Hepatocyte (in vitro differentiated cells): ENCODE data around the gene NEAT1. TPM values are rescaled to one million over a fixed set of nuclear protein-coding genes. Genes with fewer than 3 reads are reported as not detected.

Experiments
- DNase-seq: peaks from one replicate; pipeline ENCODE4 v3.0.0-alpha.2; 2016; ENCODE audit warnings: low spot score
- H2AFZ ChIP-seq: fragments of 200-600 bp; sonication (generic); 2 replicates; pipeline ENCODE4 v1.6.0; 2016; ENCODE audit warnings: antibody characterized with exemption, mild to moderate bottlenecking
- H3K27ac ChIP-seq: fragments of 200-600 bp; sonication (generic); 2 replicates; pipeline ENCODE4 v1.5.1; 2016; ENCODE audit warnings: mild to moderate bottlenecking
- H3K27me3 ChIP-seq: fragments of 200-600 bp; sonication (generic); 2 replicates; pipeline ENCODE4 v1.6.1; 2016
- H3K36me3 ChIP-seq: fragments of 200-600 bp; sonication (generic); replicated peaks from 2 replicates; pipeline ENCODE4 v1.5.1; 2016; ENCODE audit warnings: low read depth; ENCODE audit not compliant: insufficient read depth
- H3K4me1 ChIP-seq: fragments of 200-600 bp; sonication (generic); 2 replicates; pipeline ENCODE4 v1.5.1; 2016; ENCODE audit warnings: mild to moderate bottlenecking, moderate library complexity; ENCODE audit not compliant: insufficient read depth
- H3K4me2 ChIP-seq: fragments of 200-600 bp; sonication (generic); 2 replicates; pipeline ENCODE4 v1.6.0; 2016
- H3K4me3 ChIP-seq: fragments of 200-600 bp; sonication (generic); 2 replicates; pipeline ENCODE4 v1.5.1; 2016; ENCODE audit warnings: mild to moderate bottlenecking
- H3K79me2 ChIP-seq: fragments of 200-600 bp; sonication (generic); 2 replicates; pipeline ENCODE4 v1.6.0; 2017; ENCODE audit warnings: mild to moderate bottlenecking
- H3K9me2 ChIP-seq: fragments of 200-600 bp; sonication (generic); replicated peaks from 2 replicates; pipeline ENCODE4 v1.6.0; 2017; ENCODE audit warnings: mild to moderate bottlenecking; ENCODE audit not compliant: insufficient read depth
- H3K9me3 ChIP-seq: fragments of 200-600 bp; sonication (generic); 2 replicates; pipeline ENCODE4 v1.5.1; 2016; ENCODE audit warnings: low read depth, mild to moderate bottlenecking
- H4K20me1 ChIP-seq: fragments of 200-600 bp; sonication (generic); 2 replicates; pipeline ENCODE4 v1.6.0; 2016; ENCODE audit warnings: mild to moderate bottlenecking; ENCODE audit not compliant: insufficient read depth, poor library complexity, severe bottlenecking
- CTCF ChIP-seq: fragments of 200-600 bp; sonication (generic); IDR thresholded peaks from 2 replicates; pipeline ENCODE4 v1.5.1; 2016; ENCODE audit warnings: antibody characterized with exemption, mild to moderate bottlenecking; ENCODE audit not compliant: poor library complexity
- EZH2 ChIP-seq: fragments of 200-600 bp; sonication (generic); IDR thresholded peaks from 2 replicates; pipeline ENCODE4 v1.6.1; 2016; ENCODE audit warnings: antibody characterized with exemption, mild to moderate bottlenecking, borderline replicate concordance
- EZH2phosphoT487 ChIP-seq: fragments of 200-600 bp; sonication (generic); IDR thresholded peaks from one replicate; pipeline ENCODE4 v1.6.1; 2018; ENCODE audit warnings: antibody characterized with exemption, mild to moderate bottlenecking, low read depth, moderate library complexity; ENCODE audit not compliant: unreplicated experiment, severe bottlenecking
- WGBS: methylation state at CpG from one replicate; pipeline ENCODE4 v1.1.6; 2016; ENCODE audit warnings: low lambda C conversion rate; ENCODE audit errors: missing lambda C conversion rate; 5-methylcytosine and 5-hydroxymethylcytosine counted together
- polyA plus RNA-seq: library from polyadenylated mRNA; unstranded; fragments of >200 nt; fragmentation: Nextera tagmentation; extraction: Ambion mirVana; gene quantifications from 2 replicates; pipeline ENCODE4 v1.2.1, GENCODE V29; 2016
- total RNA-seq: library from RNA; depleted of rRNA; stranded (reverse); fragments of >200 nt; gene quantifications from 2 replicates; pipeline ENCODE4 v1.2.3, GENCODE V29; 2014

The NEAT1 gene
- total and polyA plus RNA-seq, 2 experiments from 2014 or later: 130 to 168 TPM

GRCh38 chr11:65378208-65378927 is 44.2 kb upstream of the NEAT1 start:
- Histone ChIP-seq H3K36me3 (no peaks in the 10 kb centered on the region), H2AFZ (no peak overlapping the region), H3K27me3 (no peaks in the 10 kb centered on the region), H3K4me1 (peaks cover 43% of the 10 kb centered on the region), H3K9me3 (no peaks in the 10 kb centered on the region), H3K79me2 (peaks cover 3% of the 10 kb centered on the region), H3K4me2 (peak overlapping the region; percentile 7), H3K27ac (peak overlapping the region; percentile 5), H4K20me1 (no peaks in the 10 kb centered on the region), H3K9me2 (no peaks in the 10 kb centered on the region), H3K4me3 (no peak overlapping the region)
- TF ChIP-seq EZH2phosphoT487: no peak
- TF ChIP-seq EZH2: no peak
- no peak for TF ChIP-seq CTCF
- WGBS: 73% methylated on average over 19 of the region's 19 CpGs
- peak; percentile 45 for DNase-seq

- no peak overlapping the region for H3K4me3 ChIP-seq
- H3K9me2 ChIP-seq: no peaks in the 10 kb centered on the region
- H3K79me2 ChIP-seq: peaks cover 3% of the 10 kb centered on the region
- peak overlapping the region; percentile 7 for H3K4me2 ChIP-seq
- WGBS: 93% methylated on average over 14 of the region's 14 CpGs
- no peaks in the 10 kb centered on the region for H3K9me3 ChIP-seq
- H3K27ac ChIP-seq: peak overlapping the region; percentile 5
- H3K27me3 ChIP-seq: no peaks in the 10 kb centered on the region
- TF ChIP-seq CTCF (no peak), EZH2 (no peak), EZH2phosphoT487 (no peak)
- H2AFZ ChIP-seq: no peak overlapping the region
- DNase-seq: no peak
- peaks cover 50% of the 10 kb centered on the region for H3K4me1 ChIP-seq
- H4K20me1 ChIP-seq: no peaks in the 10 kb centered on the region
- no peaks in the 10 kb centered on the region for H3K36me3 ChIP-seq
Observed at GRCh38 chr11:65378928-65379638, 43.5 kb upstream of the NEAT1 start.

GRCh38 chr11:65379698-65380459 is 42.7 kb upstream of the NEAT1 start:
- Histone ChIP-seq H3K4me1 (peaks cover 54% of the 10 kb centered on the region), H3K9me3 (no peaks in the 10 kb centered on the region), H3K27me3 (no peaks in the 10 kb centered on the region), H3K4me2 (peak overlapping the region; percentile 69), H4K20me1 (no peaks in the 10 kb centered on the region), H2AFZ (no peak overlapping the region), H3K9me2 (no peaks in the 10 kb centered on the region), H3K79me2 (peaks cover 3% of the 10 kb centered on the region), H3K27ac (peak overlapping the region; percentile 99), H3K4me3 (no peak overlapping the region), H3K36me3 (no peaks in the 10 kb centered on the region)
- WGBS: 95% methylated on average over 13 of the region's 13 CpGs
- no peak for DNase-seq
- TF ChIP-seq EZH2phosphoT487 (no peak), EZH2 (no peak), CTCF (no peak)
